ENCODE measurements around the gene ST3GAL3.

DNA sequence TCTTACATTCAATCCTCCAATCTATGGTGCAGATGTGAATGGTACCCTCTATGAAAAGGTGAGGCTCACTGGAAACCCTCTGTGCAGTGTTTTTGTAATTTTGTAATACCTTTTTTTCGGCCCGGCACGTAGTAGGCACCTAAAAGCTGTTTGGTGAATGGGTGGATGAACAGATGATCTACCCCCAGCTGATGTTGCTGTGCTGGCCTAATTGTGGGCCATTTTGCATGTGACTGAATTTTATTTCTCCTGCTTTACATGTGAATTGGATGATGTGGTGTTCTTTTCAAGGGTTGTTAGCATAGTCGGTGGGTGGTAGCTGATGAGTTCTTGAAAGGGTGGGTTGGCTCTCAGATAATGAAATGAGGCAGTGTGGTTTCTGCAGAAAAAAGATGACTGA, 47.0 kb upstream of the ST3GAL3 start:
- TF ChIP-seq, protein P1, sequence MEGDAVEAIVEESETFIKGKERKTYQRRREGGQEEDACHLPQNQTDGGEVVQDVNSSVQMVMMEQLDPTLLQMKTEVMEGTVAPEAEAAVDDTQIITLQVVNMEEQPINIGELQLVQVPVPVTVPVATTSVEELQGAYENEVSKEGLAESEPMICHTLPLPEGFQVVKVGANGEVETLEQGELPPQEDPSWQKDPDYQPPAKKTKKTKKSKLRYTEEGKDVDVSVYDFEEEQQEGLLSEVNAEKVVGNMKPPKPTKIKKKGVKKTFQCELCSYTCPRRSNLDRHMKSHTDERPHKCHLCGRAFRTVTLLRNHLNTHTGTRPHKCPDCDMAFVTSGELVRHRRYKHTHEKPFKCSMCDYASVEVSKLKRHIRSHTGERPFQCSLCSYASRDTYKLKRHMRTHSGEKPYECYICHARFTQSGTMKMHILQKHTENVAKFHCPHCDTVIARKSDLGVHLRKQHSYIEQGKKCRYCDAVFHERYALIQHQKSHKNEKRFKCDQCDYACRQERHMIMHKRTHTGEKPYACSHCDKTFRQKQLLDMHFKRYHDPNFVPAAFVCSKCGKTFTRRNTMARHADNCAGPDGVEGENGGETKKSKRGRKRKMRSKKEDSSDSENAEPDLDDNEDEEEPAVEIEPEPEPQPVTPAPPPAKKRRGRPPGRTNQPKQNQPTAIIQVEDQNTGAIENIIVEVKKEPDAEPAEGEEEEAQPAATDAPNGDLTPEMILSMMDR (IDR thresholded peaks at IDR 0.05; ENCODE audit: borderline replicate concordance, extremely low read depth, low read length, poor library complexity, severe bottlenecking) = no peak
- no peak for TF ChIP-seq EZH2 (IDR thresholded peaks at IDR 0.05; ENCODE audit: borderline replicate concordance, low read depth, low read length, severe bottlenecking)

All from DND-41 (cell line).